Measurements from ENCODE around the gene UPP2.

The UPP2 gene

DNA sequence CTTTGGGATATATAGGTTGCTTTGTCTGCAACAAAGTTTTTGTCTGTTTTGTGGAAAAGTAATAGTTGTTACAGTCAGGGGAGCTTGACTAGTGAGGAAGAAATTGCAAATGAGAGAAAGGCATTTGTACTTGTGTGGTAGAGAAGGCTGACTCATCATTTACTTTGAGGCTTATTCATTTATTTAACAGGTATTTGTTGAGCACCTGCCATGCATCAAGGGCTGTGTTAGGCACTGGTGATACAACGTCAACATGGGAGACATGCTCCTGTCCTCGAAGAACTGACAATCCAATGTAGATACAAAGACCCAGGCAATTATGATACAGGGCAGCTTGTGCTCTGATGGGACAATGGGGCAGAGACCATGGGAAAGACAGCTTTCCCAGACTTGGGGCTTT, 79.5 kb downstream of the UPP2 start:
- TF ChIP-seq, protein P1, sequence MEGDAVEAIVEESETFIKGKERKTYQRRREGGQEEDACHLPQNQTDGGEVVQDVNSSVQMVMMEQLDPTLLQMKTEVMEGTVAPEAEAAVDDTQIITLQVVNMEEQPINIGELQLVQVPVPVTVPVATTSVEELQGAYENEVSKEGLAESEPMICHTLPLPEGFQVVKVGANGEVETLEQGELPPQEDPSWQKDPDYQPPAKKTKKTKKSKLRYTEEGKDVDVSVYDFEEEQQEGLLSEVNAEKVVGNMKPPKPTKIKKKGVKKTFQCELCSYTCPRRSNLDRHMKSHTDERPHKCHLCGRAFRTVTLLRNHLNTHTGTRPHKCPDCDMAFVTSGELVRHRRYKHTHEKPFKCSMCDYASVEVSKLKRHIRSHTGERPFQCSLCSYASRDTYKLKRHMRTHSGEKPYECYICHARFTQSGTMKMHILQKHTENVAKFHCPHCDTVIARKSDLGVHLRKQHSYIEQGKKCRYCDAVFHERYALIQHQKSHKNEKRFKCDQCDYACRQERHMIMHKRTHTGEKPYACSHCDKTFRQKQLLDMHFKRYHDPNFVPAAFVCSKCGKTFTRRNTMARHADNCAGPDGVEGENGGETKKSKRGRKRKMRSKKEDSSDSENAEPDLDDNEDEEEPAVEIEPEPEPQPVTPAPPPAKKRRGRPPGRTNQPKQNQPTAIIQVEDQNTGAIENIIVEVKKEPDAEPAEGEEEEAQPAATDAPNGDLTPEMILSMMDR (IDR thresholded peaks at IDR 0.05; ENCODE audit: extremely low read depth, missing control alignments): no peak
- no peak for DNase-seq (ENCODE audit: low spot score)

DNA sequence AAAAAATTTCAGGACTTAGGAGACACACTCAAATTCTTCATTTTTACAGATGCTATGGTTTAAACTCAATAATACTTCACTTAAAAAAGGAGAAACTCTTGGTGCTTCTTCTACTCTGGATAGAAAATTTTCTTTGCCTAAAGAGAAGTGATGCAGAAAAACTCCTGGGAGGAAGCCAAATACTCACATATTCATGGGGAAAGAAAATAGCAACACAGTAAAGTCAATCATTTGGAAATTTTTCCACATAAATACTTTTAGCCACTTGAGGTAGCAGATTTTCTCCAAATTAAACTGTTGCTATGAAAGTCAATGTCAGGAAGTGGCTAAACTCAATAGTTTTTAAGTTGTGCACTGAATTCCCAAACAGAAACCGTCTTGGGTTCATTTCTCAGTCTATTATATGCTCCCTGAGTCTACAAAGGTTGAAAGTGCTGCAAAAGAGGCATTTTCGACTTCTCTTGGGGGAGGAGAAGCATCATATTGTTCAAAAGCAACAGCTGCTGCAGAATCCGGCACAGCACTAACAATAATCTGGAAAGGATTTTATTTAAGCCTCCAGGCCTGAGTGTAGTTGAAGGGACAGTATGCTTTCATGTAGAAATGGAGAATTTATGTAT, 81.1 kb downstream of the UPP2 start:
- TF ChIP-seq, protein P1 (IDR thresholded peaks at IDR 0.05; ENCODE audit: extremely low read depth, missing control alignments): no peak
- no peak for DNase-seq (ENCODE audit: low spot score)

DNA sequence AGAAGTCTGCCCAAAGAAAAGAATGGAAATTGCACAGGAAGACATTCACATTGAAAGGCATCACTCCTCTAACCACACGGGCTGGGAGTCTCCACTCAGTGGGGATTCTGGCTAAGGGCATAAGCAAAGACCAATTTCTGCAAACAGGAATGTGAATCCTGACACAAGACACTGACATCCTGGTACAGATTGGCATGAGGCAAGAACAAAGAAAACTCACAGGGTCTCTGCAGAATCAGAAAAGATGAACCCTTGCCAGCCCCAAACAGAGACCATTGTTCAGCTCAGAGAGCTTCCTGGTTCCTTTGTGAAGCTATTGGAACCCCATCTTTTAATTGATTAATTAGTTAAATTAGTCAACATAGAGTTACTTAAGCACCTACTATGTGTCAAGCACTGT, 82.3 kb downstream of the UPP2 start:
- TF ChIP-seq, protein P1 (IDR thresholded peaks at IDR 0.05; ENCODE audit: extremely low read depth, missing control alignments): no peak
- no peak for DNase-seq (ENCODE audit: low spot score)

DNA sequence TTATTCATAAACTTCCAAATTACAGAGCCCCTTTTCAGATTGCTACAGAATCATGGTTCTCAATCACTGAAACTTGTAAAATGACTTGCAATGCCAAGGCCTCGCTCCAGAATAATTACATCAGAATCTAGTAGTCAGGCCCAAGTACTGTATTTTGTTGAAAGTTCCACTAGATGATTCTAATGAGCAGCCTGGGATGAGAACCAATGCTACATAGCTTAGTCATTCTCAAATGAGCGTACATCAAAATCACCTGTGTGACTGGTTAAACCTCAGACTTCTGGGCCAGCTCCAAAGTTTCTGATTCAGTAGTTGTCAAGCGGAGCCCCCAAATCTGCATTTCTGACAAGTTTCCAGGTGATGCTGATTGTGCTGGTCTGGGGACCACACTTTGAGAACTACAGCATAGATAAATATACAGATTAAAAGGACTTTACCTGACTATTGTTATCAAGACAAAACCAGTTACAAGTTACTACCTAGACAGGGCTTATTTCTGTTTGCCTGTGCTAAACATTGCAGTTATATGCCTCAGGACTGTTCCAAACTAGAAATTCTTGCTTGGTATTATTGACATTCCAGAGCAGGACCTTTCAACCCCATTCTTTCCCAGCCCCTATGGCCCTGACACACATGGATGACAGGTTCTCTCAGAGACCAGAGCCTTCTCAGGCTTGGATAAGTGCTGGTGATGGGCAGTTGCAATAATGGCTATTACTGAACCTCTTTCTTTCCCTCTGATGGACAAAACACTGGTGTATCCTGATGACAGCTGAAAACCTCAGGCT, 83.1 kb downstream of the UPP2 start:
- TF ChIP-seq, protein P1 (IDR thresholded peaks at IDR 0.05; ENCODE audit: extremely low read depth, missing control alignments): no peak
- no peak for DNase-seq (ENCODE audit: low spot score)
